Measurements from ENCODE around the gene CDC42BPA. TPM values are rescaled to one million over a fixed set of nuclear protein-coding genes. Genes with fewer than 3 reads are reported as not detected.

The CDC42BPA gene
- total and polyA plus RNA-seq, 9 of the 15 experiments (the other 6 are each of a cell fraction or from before 2014, with no cell fraction given): 8.0 to 77.5 (median 52.1) TPM

- peak; percentile 38; the same call in 1 of the 2 replicates for TF ChIP-seq CHAMP1 (IDR thresholded peaks at IDR 0.05)
- peak; percentile 58; the same call in 1 of the 2 replicates for TF ChIP-seq LEF1 (IDR thresholded peaks at IDR 0.05)
- TF ChIP-seq ZBTB7A (IDR thresholded peaks at IDR 0.05; ENCODE audit: borderline replicate concordance, control insufficient read depth, low read depth, low read length): 0 out of 2 replicates have a peak, but pooled peaks have one; percentile 30
- TF ChIP-seq NR2C2 (CRISPR knock-in tag; IDR thresholded peaks at IDR 0.05): no peak
- peak; percentile 84 for TF ChIP-seq NR2C2 (tag; IDR thresholded peaks at IDR 0.05)
- TF ChIP-seq FOSL1 (tag; conservative IDR thresholded peaks at IDR 0.05): peak; percentile 82
- TF ChIP-seq BACH1 (tag; IDR thresholded peaks at IDR 0.05): no peak
- TF ChIP-seq DIDO1 (tag; IDR thresholded peaks at IDR 0.05; ENCODE audit: low read depth): no peak
- 0 out of 2 replicates have a peak, but pooled peaks have one; percentile 42 for TF ChIP-seq ZNF592 (IDR thresholded peaks at IDR 0.05)
- peak; percentile 76; the same call in 1 of the 2 replicates for TF ChIP-seq JUND (IDR thresholded peaks at IDR 0.05; ENCODE audit: borderline replicate concordance, low read depth, low read length)
- peak; percentile 76; the same call in 2 of the 3 replicates for TF ChIP-seq JUND (tag; IDR thresholded peaks at IDR 0.05; ENCODE audit: borderline replicate concordance, low read depth, low read length)
- peak; percentile 57 for TF ChIP-seq DPF2 (IDR thresholded peaks at IDR 0.05)
- 0 out of 2 replicates have a peak, but pooled peaks have one; percentile 31 for TF ChIP-seq CXXC5 (CRISPR knock-in tag; IDR thresholded peaks at IDR 0.05)
- TF ChIP-seq HDAC2 (IDR thresholded peaks at IDR 0.05): peak; percentile 75; the same call in 1 of the 2 replicates
- TF ChIP-seq ARID1B (IDR thresholded peaks at IDR 0.05): peak; percentile 71
- TF ChIP-seq, protein P1, sequence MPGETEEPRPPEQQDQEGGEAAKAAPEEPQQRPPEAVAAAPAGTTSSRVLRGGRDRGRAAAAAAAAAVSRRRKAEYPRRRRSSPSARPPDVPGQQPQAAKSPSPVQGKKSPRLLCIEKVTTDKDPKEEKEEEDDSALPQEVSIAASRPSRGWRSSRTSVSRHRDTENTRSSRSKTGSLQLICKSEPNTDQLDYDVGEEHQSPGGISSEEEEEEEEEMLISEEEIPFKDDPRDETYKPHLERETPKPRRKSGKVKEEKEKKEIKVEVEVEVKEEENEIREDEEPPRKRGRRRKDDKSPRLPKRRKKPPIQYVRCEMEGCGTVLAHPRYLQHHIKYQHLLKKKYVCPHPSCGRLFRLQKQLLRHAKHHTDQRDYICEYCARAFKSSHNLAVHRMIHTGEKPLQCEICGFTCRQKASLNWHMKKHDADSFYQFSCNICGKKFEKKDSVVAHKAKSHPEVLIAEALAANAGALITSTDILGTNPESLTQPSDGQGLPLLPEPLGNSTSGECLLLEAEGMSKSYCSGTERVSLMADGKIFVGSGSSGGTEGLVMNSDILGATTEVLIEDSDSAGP (CRISPR knock-in tag; IDR thresholded peaks at IDR 0.05): 0 out of 2 replicates have a peak, but pooled peaks have one; percentile 18
- no peak for TF ChIP-seq NONO (IDR thresholded peaks at IDR 0.05; ENCODE audit: low read depth in 2 of 2, low read length in 1 of 2)
- TF ChIP-seq, protein P2, sequence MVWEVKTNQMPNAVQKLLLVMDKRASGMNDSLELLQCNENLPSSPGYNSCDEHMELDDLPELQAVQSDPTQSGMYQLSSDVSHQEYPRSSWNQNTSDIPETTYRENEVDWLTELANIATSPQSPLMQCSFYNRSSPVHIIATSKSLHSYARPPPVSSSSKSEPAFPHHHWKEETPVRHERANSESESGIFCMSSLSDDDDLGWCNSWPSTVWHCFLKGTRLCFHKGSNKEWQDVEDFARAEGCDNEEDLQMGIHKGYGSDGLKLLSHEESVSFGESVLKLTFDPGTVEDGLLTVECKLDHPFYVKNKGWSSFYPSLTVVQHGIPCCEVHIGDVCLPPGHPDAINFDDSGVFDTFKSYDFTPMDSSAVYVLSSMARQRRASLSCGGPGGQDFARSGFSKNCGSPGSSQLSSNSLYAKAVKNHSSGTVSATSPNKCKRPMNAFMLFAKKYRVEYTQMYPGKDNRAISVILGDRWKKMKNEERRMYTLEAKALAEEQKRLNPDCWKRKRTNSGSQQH (CRISPR knock-in tag; IDR thresholded peaks at IDR 0.05): no peak
Measured at GRCh38 chr1:227335242-227336020, 17.1 kb upstream of the CDC42BPA start (continued).
